IMR-90 (cell line): ENCODE results near the gene GTPBP6. TPM values are rescaled to one million over a fixed set of nuclear protein-coding genes. Genes with fewer than 3 reads are reported as not detected.
A peak's percentile ranks its signal among the peaks of the same experiment; 100 is the strongest.

ENCODE experiments used
- ATAC-seq: fragments of 200-7000 bp; cut with Tn5 transposase; 2 replicates; pipeline ENCODE4 v1.9.1; 2020; ENCODE audit warnings: low read depth, mild to moderate bottlenecking, moderate library complexity
- BruUV-seq: library from RNA; stranded (reverse); fragments of 400-500 nt; replicated peaks from 2 replicates; lab custom pipeline; 2021; lab: Mats Ljungman, UMichigan
- CTCF ChIA-PET: fragments of 300-600 bp; formaldehyde crosslinking; extraction: SDS; loops from one replicate; lab custom pipeline; 2021; ENCODE audit warnings: antibody characterized with exemption; lab: Yijun Ruan, JAX
- POLR2A ChIA-PET: fragments of 300-600 bp; sonication (Branson Sonifier 250); formaldehyde crosslinking; loops from one replicate; lab custom pipeline; 2022; ENCODE audit warnings: antibody characterized with exemption; ENCODE audit not compliant: unreplicated experiment; lab: Charles Lee
- DNase-seq: peaks from one replicate; pipeline ENCODE4 v3.0.0; 2013
- H2AFZ ChIP-seq: replicated peaks from 2 replicates; pipeline ENCODE3; 2013; ENCODE audit warnings: low read length, mild to moderate bottlenecking; ENCODE audit not compliant: poor library complexity
- H2AK5ac ChIP-seq: 2 replicates; pipeline ENCODE4 v1.6.1; 2013; ENCODE audit warnings: low read depth, low read length, inconsistent platforms
- H2AK9ac ChIP-seq: replicated peaks from 2 replicates; pipeline ENCODE3; 2013; ENCODE audit warnings: mild to moderate bottlenecking, low read depth, low read length, moderate library complexity; ENCODE audit not compliant: poor library complexity
- H2BK120ac ChIP-seq: 2 replicates; pipeline ENCODE4 v1.6.1; 2013; ENCODE audit warnings: low read depth, low read length, inconsistent platforms
- H2BK15ac ChIP-seq: 3 replicates; pipeline ENCODE4 v1.6.1; 2013; ENCODE audit warnings: low read depth, low read length, inconsistent platforms
- H2BK20ac ChIP-seq: 2 replicates; pipeline ENCODE4 v1.6.1; 2013; ENCODE audit warnings: low read depth, mild to moderate bottlenecking, inconsistent platforms, low read length, moderate library complexity
- H2BK5ac ChIP-seq: 2 replicates; pipeline ENCODE4 v1.6.1; 2013; ENCODE audit warnings: mild to moderate bottlenecking, low read depth, low read length, inconsistent platforms; ENCODE audit not compliant: poor library complexity, severe bottlenecking
- H3K14ac ChIP-seq: replicated peaks from 2 replicates; pipeline ENCODE4 v1.6.1; 2013; ENCODE audit warnings: low read depth, low read length, inconsistent platforms
- H3K18ac ChIP-seq: 2 replicates; pipeline ENCODE4 v1.6.1; 2013; ENCODE audit warnings: low read depth, low read length, control low read depth
- H3K23ac ChIP-seq: 2 replicates; pipeline ENCODE4 v1.6.1; 2013; ENCODE audit warnings: low read depth, low read length, inconsistent platforms
- H3K27ac ChIP-seq: 2 replicates; pipeline ENCODE4 v1.5.1; 2013; ENCODE audit warnings: mild to moderate bottlenecking, control low read depth, low read length; ENCODE audit not compliant: insufficient read depth
- H3K27me3 ChIP-seq: 2 replicates; pipeline ENCODE4 v1.6.1; 2013; ENCODE audit warnings: low read length; ENCODE audit not compliant: control insufficient read depth, insufficient read depth
- H3K36me3 ChIP-seq: 2 replicates; pipeline ENCODE4 v1.6.1; 2013; ENCODE audit warnings: low read length, mixed read lengths; ENCODE audit not compliant: control insufficient read depth, insufficient read depth
- H3K4ac ChIP-seq: 2 replicates; pipeline ENCODE4 v1.6.1; 2013; ENCODE audit warnings: low read depth, low read length, inconsistent platforms
- H3K4me1 ChIP-seq: 2 replicates; pipeline ENCODE4 v1.6.1; 2013; ENCODE audit warnings: low read length, mixed read lengths; ENCODE audit not compliant: control insufficient read depth, insufficient read depth
- H3K4me2 ChIP-seq: 2 replicates; pipeline ENCODE4 v1.6.1; 2013; ENCODE audit warnings: low read depth, mild to moderate bottlenecking, control low read depth, low read length, moderate library complexity
- H3K4me3 ChIP-seq: 2 replicates; pipeline ENCODE4 v1.5.1; 2013; ENCODE audit warnings: low read depth, mild to moderate bottlenecking, control low read depth, low read length, moderate library complexity; ENCODE audit not compliant: insufficient read depth
- H3K56ac ChIP-seq: 2 replicates; pipeline ENCODE4 v1.6.1; 2013; ENCODE audit warnings: low read length, inconsistent platforms; ENCODE audit not compliant: insufficient read depth; ENCODE audit errors: extremely low read depth
- H3K79me1 ChIP-seq, 2 experiments: 2 replicates each; pipeline ENCODE4 v1.6.1; 2013; ENCODE audit warnings: low read length in 2 of 2, inconsistent platforms in 1 of 2, low read depth in 1 of 2
- H3K9ac ChIP-seq: 2 replicates; pipeline ENCODE4 v1.6.1; 2013; ENCODE audit warnings: low read depth, low read length, control low read depth
- H3K9me1 ChIP-seq: 2 replicates; pipeline ENCODE4 v1.6.1; 2013; ENCODE audit warnings: low read length, inconsistent platforms; ENCODE audit not compliant: insufficient read depth
- H3K9me3 ChIP-seq: 2 replicates; pipeline ENCODE4 v1.6.1; 2013; ENCODE audit warnings: low read length; ENCODE audit not compliant: control insufficient read depth, insufficient read depth
- H4K20me1 ChIP-seq: 2 replicates; pipeline ENCODE4 v1.6.1; 2013; ENCODE audit warnings: low read length, inconsistent platforms; ENCODE audit not compliant: insufficient read depth
- H4K5ac ChIP-seq: 2 replicates; pipeline ENCODE4 v1.6.1; 2013; ENCODE audit warnings: mild to moderate bottlenecking, low read depth, low read length, control low read depth
- H4K8ac ChIP-seq, 2 experiments: 2 replicates each; pipeline ENCODE4 v1.6.1; 2013; ENCODE audit warnings: low read depth in 2 of 2, low read length in 2 of 2, control low read depth in 1 of 2, inconsistent platforms in 1 of 2
- H4K91ac ChIP-seq: 2 replicates; pipeline ENCODE4 v1.6.1; 2013; ENCODE audit warnings: low read depth, low read length, inconsistent platforms; ENCODE audit not compliant: insufficient read depth
- MXI1 ChIP-seq: IDR thresholded peaks from 2 replicates; pipeline ENCODE4 v1.6.1; 2012; ENCODE audit warnings: low read depth, mild to moderate bottlenecking, low read length, moderate library complexity, borderline replicate concordance
- RCOR1 ChIP-seq: IDR thresholded peaks from 2 replicates; pipeline ENCODE4 v1.6.1; 2012; ENCODE audit warnings: mild to moderate bottlenecking, low read length, improper control_type of control experiment; ENCODE audit not compliant: insufficient replicate concordance
- WGBS, 2 experiments: methylation state at CpG; one replicate each; pipeline versions ENCODE4 v1.1.5 to v1.1.7; 2013; ENCODE audit warnings: missing lambda C conversion rate in 2 of 2; ENCODE audit not compliant: insufficient read length in 1 of 2; ENCODE audit errors: extremely low coverage in 2 of 2; 5-methylcytosine and 5-hydroxymethylcytosine counted together
- dilution Hi-C: fragments of 300-500 bp; cut with HindIII; formaldehyde crosslinking; loops from one replicate; pipeline ENCODE4 v1.14.3; 2018; ENCODE audit warnings: low sequenced_read_pairs; ENCODE audit not compliant: unreplicated experiment
- in situ Hi-C: fragments of 300-500 bp; cut with MboI; formaldehyde crosslinking; loops from 3 replicates; pipeline ENCODE4 v1.14.3; 2019; ENCODE audit warnings: low sequenced_read_pairs, inconsistent platforms, mixed read lengths
- intact Hi-C: fragments of 100-400 bp; cut with micrococcal nuclease; formaldehyde crosslinking; loops from 2 replicates; pipeline ENCODE4 v1.10.0; 2022
- polyA plus RNA-seq, 3 experiments: library from polyadenylated mRNA; depleted of rRNA; stranded (reverse); fragments of >200 nt; gene quantifications; 2 replicates each; pipeline ENCODE4 v1.2.3, GENCODE V29; 2012; ENCODE audit warnings: low replicate concordance in 1 of 3
- total RNA-seq: library from RNA; depleted of rRNA; stranded (reverse); fragments of >200 nt; gene quantifications from 2 replicates; pipeline ENCODE4 v1.2.3, GENCODE V29; 2012

Gene GTPBP6
- total and polyA plus RNA-seq, 2 of the 4 experiments (the other 2 are of a cell fraction): 24.0 to 31.6 TPM

DNA sequence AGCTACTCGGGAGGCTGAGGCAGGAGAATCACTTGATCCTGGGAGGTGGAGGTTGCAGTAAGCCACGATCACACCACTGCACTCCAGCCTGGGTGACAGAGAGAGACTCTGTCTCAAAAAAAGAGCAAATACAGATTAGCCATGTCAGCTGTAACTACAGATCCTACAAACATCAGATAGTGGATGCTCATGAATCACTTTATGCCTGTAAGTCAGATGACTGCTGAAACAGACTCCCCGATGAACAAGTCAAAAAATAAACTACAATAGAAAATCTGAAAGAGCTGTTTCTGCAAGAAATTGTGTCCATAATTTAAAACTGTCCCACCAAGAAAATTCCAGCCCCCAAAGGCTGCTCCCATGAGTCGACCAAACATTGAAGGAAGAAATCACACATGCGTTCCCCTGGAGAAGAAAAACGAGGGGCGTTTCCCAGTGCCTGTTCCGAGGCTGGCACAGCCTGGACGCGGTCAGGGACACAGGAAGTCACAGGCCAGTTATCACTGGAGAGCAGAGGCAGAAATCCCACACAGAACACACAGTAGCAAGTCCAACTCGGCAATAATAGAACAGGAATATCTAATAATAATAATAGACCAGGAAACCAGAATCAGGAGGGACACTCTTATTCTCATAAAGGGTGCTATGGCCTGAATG lies 30.0 kb upstream of the GTPBP6 start:
- H3K4ac ChIP-seq: no peak overlapping the region
- no peak overlapping the region for H4K8ac ChIP-seq
- H3K9me3 ChIP-seq: peaks cover 4% of the 10 kb centered on the region; the same call in 1 of the 2 replicates
- no peak overlapping the region for H3K18ac ChIP-seq
- DNase-seq (peak; percentile 16), ATAC-seq (no peak)
- POLR2A ChIA-PET: no interaction called here
- H3K4me3 ChIP-seq: no peak overlapping the region
- H3K9ac ChIP-seq: no peak overlapping the region
- no peak for TF ChIP-seq RCOR1
- no peak for TF ChIP-seq MXI1
- H4K5ac ChIP-seq: no peak overlapping the region
- WGBS, 2 experiments: 42% methylated on average over 2 of the region's 11 CpGs; no CpG with 5 or more reads in 1 of the 2 experiments
- in situ Hi-C loops (no loop called here), intact Hi-C loops (no loop called here), dilution Hi-C loops (no loop called here)
- H2AK9ac ChIP-seq: no peak overlapping the region
- H2AFZ ChIP-seq: peak overlapping the region; percentile 28
- no peaks in the 10 kb centered on the region; a peak in 1 of 4 replicates for H3K79me1 ChIP-seq
- no peaks in the 10 kb centered on the region for H3K9me1 ChIP-seq
- no peak overlapping the region for H3K27ac ChIP-seq
- H2BK20ac ChIP-seq: no peak overlapping the region
- no peak overlapping the region for H3K4me2 ChIP-seq
- H2BK120ac ChIP-seq: no peak overlapping the region
- H3K36me3 ChIP-seq: peaks cover 17% of the 10 kb centered on the region
- no peak overlapping the region for H2AK5ac ChIP-seq
- H2BK15ac ChIP-seq: no peak overlapping the region
- no peak overlapping the region for H3K23ac ChIP-seq
- no TSS peak for BruUV-seq
- no peak overlapping the region for H2BK5ac ChIP-seq
- H4K91ac ChIP-seq: no peak overlapping the region
- H3K4me1 ChIP-seq: no peaks in the 10 kb centered on the region; the same call in 1 of the 2 replicates
- no peak overlapping the region for H3K14ac ChIP-seq
- no peaks in the 10 kb centered on the region for H3K27me3 ChIP-seq
- H4K20me1 ChIP-seq: no peaks in the 10 kb centered on the region
- no peak overlapping the region for H3K56ac ChIP-seq
- CTCF ChIA-PET: no interaction called here
